Liver (tissue), 9 donors: ENCODE measurements around the gene TOLLIP. TPM values are rescaled to one million over a fixed set of nuclear protein-coding genes. Genes with fewer than 3 reads are reported as not detected.

Experiments
- DNase-seq: peaks from one replicate; pipeline ENCODE4 v3.0.0-alpha.2; 2017; ENCODE audit warnings: low spot score
- H3K27ac ChIP-seq, 2 donors: one replicate each; pipeline ENCODE4 v1.7.0; 2013; ENCODE audit warnings: inconsistent platforms in 2 of 2, low read length in 2 of 2, control low read depth in 1 of 2, low read depth in 1 of 2, mild to moderate bottlenecking in 1 of 2
- H3K27me3 ChIP-seq, 4 donors: one replicate each; pipeline versions ENCODE4 v1.6.1 to v1.7.0; 2013; ENCODE audit warnings: low read length in 3 of 4, inconsistent platforms in 1 of 4, mild to moderate bottlenecking in 1 of 4, moderate library complexity in 1 of 4; ENCODE audit not compliant: control insufficient read depth in 4 of 4, insufficient read depth in 4 of 4
- H3K36me3 ChIP-seq, 4 donors: one replicate each; pipeline versions ENCODE4 v1.6.1 to v1.7.0; 2013; ENCODE audit warnings: low read length in 3 of 4, mild to moderate bottlenecking in 3 of 4, low read depth in 1 of 4, moderate library complexity in 1 of 4; ENCODE audit not compliant: control insufficient read depth in 4 of 4, insufficient read depth in 3 of 4
- H3K4me1 ChIP-seq, 4 donors: one replicate each; pipeline versions ENCODE4 v1.6.1 to v1.7.0; 2013; ENCODE audit warnings: low read length in 3 of 4, mild to moderate bottlenecking in 3 of 4, moderate library complexity in 1 of 4; ENCODE audit not compliant: control insufficient read depth in 4 of 4, insufficient read depth in 4 of 4
- H3K4me3 ChIP-seq, 3 donors: one replicate each; pipeline versions ENCODE4 v1.6.1 to v1.7.0; 2013; ENCODE audit warnings: low read length in 3 of 3, control low read depth in 1 of 3, low read depth in 1 of 3, mild to moderate bottlenecking in 1 of 3
- H3K9ac ChIP-seq, 2 donors: one replicate each; pipeline ENCODE4 v1.7.0; 2013; ENCODE audit warnings: low read length in 2 of 2, mild to moderate bottlenecking in 2 of 2, moderate library complexity in 2 of 2, control low read depth in 1 of 2, low read depth in 1 of 2
- H3K9me3 ChIP-seq, 4 donors: one replicate each; pipeline versions ENCODE4 v1.6.1 to v1.7.0; 2013; ENCODE audit warnings: low read length in 3 of 4; ENCODE audit not compliant: control insufficient read depth in 4 of 4
- FOXA2 ChIP-seq: IDR thresholded peaks from 2 replicates; pipeline ENCODE4 v1.6.1; 2016; ENCODE audit warnings: antibody characterized with exemption
- GABPA ChIP-seq, 2 donors: IDR thresholded peaks in 1 of 2; conservative IDR thresholded peaks in 1 of 2; 2 replicates each; pipeline ENCODE4 v1.6.1; 2016; ENCODE audit warnings: antibody characterized with exemption in 2 of 2, mild to moderate bottlenecking in 1 of 2, moderate library complexity in 1 of 2
- HNF4A ChIP-seq, 2 donors: conservative IDR thresholded peaks; 2 replicates each; pipeline ENCODE4 v1.6.1; 2016; ENCODE audit warnings: antibody characterized with exemption in 2 of 2, mild to moderate bottlenecking in 2 of 2
- HNF4G ChIP-seq: IDR thresholded peaks from 2 replicates; pipeline ENCODE4 v1.6.1; 2016; ENCODE audit warnings: antibody characterized with exemption
- JUND ChIP-seq, 2 donors: IDR thresholded peaks; 2 replicates each; pipeline ENCODE4 v1.6.1; 2016; ENCODE audit warnings: antibody characterized with exemption in 2 of 2
- NR2F2 ChIP-seq: IDR thresholded peaks from 2 replicates; pipeline ENCODE4 v1.6.1; 2016; ENCODE audit warnings: antibody characterized with exemption
- RAD21 ChIP-seq, 2 donors: IDR thresholded peaks; 2 replicates each; pipeline ENCODE4 v1.6.1; 2016; ENCODE audit warnings: antibody characterized with exemption in 2 of 2, mild to moderate bottlenecking in 2 of 2
- RXRA ChIP-seq, 2 donors: IDR thresholded peaks; 2 replicates each; pipeline ENCODE4 v1.6.1; 2017 to 2018; ENCODE audit warnings: antibody characterized with exemption in 2 of 2, mild to moderate bottlenecking in 1 of 2
- SP1 ChIP-seq: IDR thresholded peaks from 2 replicates; pipeline ENCODE4 v1.6.1; 2018; ENCODE audit warnings: antibody characterized with exemption, mild to moderate bottlenecking
- TAF1 ChIP-seq: conservative IDR thresholded peaks from 2 replicates; pipeline ENCODE4 v1.6.1; 2016; ENCODE audit warnings: antibody characterized with exemption, mild to moderate bottlenecking
- YY1 ChIP-seq: IDR thresholded peaks from 2 replicates; pipeline ENCODE4 v1.6.1; 2016; ENCODE audit warnings: antibody characterized with exemption, mild to moderate bottlenecking
- WGBS: extraction: QIAGEN DNeasy Blood & Tissue Kit; methylation state at CpG from one replicate; pipeline ENCODE4 v1.1.7; 2013; 5-methylcytosine and 5-hydroxymethylcytosine counted together
- polyA plus RNA-seq, 2 donors: library from polyadenylated mRNA; stranded (reverse) in 1 of 2; unstranded in 1 of 2; fragments of 200-250 nt in 1 of 2; fragments of >200 nt in 1 of 2; fragmentation: Nextera tagmentation in 1 of 2; extraction: Ambion mirVana in 1 of 2; gene quantifications; one replicate each; pipeline versions ENCODE4 v1.2.1 to v1.2.3, GENCODE V29; 2013 to 2015
- total RNA-seq, 2 donors: library from RNA; depleted of rRNA; stranded (reverse); fragments of >200 nt; gene quantifications; one replicate each; pipeline ENCODE4 v1.2.3, GENCODE V29; 2014
- TF ChIP-seq, protein P1 (sequence below): IDR thresholded peaks from 2 replicates; pipeline ENCODE4 v1.6.1; 2016; ENCODE audit warnings: antibody characterized with exemption
- TF ChIP-seq, protein P2 (sequence below): IDR thresholded peaks from 2 replicates; pipeline ENCODE4 v1.6.1; 2016; ENCODE audit warnings: antibody characterized with exemption
- TF ChIP-seq, protein P3 (sequence below): fragments of 150-350 bp; IDR thresholded peaks from 2 replicates; pipeline ENCODE4 v1.5.1; 2017; ENCODE audit warnings: improper control_type of control experiment, low read depth, low read length; ENCODE audit not compliant: missing input control
- TF ChIP-seq, protein P4 (sequence below): IDR thresholded peaks from 2 replicates; pipeline ENCODE4 v1.6.1; 2016; ENCODE audit warnings: antibody characterized with exemption, mild to moderate bottlenecking
- donor health status: healthy.
- donor health status: healthy.
- donor health status: healthy.
- donor health status: healthy.
- donor health status: healthy.

Gene TOLLIP
- total and polyA plus RNA-seq, 4 donors, result 27.5 to 102 (median 72.9) TPM

DNA sequence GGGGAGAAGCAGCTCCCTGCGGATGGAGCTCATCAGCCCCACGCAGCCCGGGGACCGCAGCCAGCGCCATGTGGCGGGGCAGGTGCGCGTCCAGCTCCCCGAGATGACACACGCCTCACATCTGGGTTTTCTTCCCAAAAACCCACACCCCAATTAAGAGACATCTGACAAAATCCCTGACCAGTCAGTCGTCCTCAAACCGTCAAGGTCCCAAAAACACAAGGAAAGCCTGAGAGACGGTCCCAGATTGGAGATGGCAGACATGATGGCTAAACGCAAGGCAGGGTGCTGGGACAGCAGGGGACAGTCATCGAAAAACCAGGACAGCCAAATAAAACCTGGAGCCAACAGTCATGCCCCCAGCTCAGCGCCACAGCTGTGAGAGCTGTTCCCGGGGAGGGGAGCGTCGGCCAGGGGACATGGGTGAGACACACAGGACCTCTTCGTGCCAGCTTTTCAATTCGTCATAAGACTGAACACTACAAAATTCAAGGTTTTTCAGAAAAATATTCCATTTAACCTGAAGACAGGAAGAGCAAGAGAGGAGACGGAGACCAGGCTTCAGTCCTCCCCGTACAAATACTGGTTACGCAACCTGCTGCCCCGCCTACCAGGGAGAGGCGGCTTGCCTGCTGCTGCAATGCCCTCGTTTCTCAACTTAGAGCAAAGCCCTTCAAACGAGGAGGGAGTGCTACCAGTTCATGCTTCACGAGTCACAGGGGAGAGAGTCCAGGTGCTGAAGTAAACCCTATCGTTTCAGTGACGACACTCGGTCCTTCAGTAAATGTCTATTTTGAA is 10.5 kb downstream of the TOLLIP start:
- Histone ChIP-seq H3K9ac (peak overlapping the region; percentile 3 to 78), H3K4me1 (peaks cover 30 to 73% (median 51%) of the 10 kb centered on the region in 4 donors), H3K9me3 (no peaks in the 10 kb centered on the region)

More for the DNA sequence above, 10.5 kb downstream of the TOLLIP start:
- peak overlapping the region; percentile 89 to 97 for H3K27ac ChIP-seq
- DNase-seq, result peak; percentile 72
- H3K27me3 ChIP-seq, result no peaks in the 10 kb centered on the region
- TF ChIP-seq, protein P1, sequence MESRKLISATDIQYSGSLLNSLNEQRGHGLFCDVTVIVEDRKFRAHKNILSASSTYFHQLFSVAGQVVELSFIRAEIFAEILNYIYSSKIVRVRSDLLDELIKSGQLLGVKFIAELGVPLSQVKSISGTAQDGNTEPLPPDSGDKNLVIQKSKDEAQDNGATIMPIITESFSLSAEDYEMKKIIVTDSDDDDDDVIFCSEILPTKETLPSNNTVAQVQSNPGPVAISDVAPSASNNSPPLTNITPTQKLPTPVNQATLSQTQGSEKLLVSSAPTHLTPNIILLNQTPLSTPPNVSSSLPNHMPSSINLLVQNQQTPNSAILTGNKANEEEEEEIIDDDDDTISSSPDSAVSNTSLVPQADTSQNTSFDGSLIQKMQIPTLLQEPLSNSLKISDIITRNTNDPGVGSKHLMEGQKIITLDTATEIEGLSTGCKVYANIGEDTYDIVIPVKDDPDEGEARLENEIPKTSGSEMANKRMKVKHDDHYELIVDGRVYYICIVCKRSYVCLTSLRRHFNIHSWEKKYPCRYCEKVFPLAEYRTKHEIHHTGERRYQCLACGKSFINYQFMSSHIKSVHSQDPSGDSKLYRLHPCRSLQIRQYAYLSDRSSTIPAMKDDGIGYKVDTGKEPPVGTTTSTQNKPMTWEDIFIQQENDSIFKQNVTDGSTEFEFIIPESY, result peak; percentile 60
- TF ChIP-seq, protein P2, sequence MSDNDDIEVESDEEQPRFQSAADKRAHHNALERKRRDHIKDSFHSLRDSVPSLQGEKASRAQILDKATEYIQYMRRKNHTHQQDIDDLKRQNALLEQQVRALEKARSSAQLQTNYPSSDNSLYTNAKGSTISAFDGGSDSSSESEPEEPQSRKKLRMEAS, result peak; percentile 84
- no peak for TF ChIP-seq TAF1
- TF ChIP-seq, protein P3, sequence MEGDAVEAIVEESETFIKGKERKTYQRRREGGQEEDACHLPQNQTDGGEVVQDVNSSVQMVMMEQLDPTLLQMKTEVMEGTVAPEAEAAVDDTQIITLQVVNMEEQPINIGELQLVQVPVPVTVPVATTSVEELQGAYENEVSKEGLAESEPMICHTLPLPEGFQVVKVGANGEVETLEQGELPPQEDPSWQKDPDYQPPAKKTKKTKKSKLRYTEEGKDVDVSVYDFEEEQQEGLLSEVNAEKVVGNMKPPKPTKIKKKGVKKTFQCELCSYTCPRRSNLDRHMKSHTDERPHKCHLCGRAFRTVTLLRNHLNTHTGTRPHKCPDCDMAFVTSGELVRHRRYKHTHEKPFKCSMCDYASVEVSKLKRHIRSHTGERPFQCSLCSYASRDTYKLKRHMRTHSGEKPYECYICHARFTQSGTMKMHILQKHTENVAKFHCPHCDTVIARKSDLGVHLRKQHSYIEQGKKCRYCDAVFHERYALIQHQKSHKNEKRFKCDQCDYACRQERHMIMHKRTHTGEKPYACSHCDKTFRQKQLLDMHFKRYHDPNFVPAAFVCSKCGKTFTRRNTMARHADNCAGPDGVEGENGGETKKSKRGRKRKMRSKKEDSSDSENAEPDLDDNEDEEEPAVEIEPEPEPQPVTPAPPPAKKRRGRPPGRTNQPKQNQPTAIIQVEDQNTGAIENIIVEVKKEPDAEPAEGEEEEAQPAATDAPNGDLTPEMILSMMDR, result no peak
- TF ChIP-seq HNF4G, result peak; percentile 60
- TF ChIP-seq GABPA (IDR thresholded peaks at IDR 0.05 in 1 of 2, conservative IDR thresholded peaks at IDR 0.05 in 1 of 2), result peak in 1 of 2 donors; percentile 48
- TF ChIP-seq SP1, result peak; percentile 90
- TF ChIP-seq JUND (IDR thresholded peaks at IDR 0.05), result peak in 1 of 2 donors; percentile 71
- TF ChIP-seq YY1, result peak; percentile 90
- peak; percentile 89 for TF ChIP-seq HNF4A (conservative IDR thresholded peaks at IDR 0.05)
- peak in 1 of 2 donors; percentile 49 for TF ChIP-seq RAD21 (IDR thresholded peaks at IDR 0.05)
- no peak for TF ChIP-seq NR2F2
- peak; percentile 54 for TF ChIP-seq FOXA2
- TF ChIP-seq, protein P4, sequence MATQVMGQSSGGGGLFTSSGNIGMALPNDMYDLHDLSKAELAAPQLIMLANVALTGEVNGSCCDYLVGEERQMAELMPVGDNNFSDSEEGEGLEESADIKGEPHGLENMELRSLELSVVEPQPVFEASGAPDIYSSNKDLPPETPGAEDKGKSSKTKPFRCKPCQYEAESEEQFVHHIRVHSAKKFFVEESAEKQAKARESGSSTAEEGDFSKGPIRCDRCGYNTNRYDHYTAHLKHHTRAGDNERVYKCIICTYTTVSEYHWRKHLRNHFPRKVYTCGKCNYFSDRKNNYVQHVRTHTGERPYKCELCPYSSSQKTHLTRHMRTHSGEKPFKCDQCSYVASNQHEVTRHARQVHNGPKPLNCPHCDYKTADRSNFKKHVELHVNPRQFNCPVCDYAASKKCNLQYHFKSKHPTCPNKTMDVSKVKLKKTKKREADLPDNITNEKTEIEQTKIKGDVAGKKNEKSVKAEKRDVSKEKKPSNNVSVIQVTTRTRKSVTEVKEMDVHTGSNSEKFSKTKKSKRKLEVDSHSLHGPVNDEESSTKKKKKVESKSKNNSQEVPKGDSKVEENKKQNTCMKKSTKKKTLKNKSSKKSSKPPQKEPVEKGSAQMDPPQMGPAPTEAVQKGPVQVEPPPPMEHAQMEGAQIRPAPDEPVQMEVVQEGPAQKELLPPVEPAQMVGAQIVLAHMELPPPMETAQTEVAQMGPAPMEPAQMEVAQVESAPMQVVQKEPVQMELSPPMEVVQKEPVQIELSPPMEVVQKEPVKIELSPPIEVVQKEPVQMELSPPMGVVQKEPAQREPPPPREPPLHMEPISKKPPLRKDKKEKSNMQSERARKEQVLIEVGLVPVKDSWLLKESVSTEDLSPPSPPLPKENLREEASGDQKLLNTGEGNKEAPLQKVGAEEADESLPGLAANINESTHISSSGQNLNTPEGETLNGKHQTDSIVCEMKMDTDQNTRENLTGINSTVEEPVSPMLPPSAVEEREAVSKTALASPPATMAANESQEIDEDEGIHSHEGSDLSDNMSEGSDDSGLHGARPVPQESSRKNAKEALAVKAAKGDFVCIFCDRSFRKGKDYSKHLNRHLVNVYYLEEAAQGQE, result peak; percentile 95
- TF ChIP-seq RXRA (IDR thresholded peaks at IDR 0.05), result peak; percentile 93
- WGBS, result 43% methylated on average over 32 of the region's 32 CpGs
- no peak overlapping the region for H3K4me3 ChIP-seq
- peaks cover 0 to 6% (median 2%) of the 10 kb centered on the region in 4 donors for H3K36me3 ChIP-seq
